Activated CD8-positive, alpha-beta T cell treated with anti-CD3 and anti-CD28 coated beads, Interleukin-2, amount 10 ng/mL, durations not matched to agents 7 days and 5 days (primary cell): ENCODE measurements around the gene TBCE. TPM values are rescaled to one million over a fixed set of nuclear protein-coding genes. Genes with fewer than 3 reads are reported as not detected.
"Not testable (repeated sequence)": the region's sequence is repeated elsewhere in the genome, so short reads cannot be mapped to it uniquely, and the experiment has no call there.

Experiments
- ATAC-seq: fragments of 150-1000 bp; cut with Tn5 transposase; one replicate; pipeline ENCODE4 v1.10.0; 2021; ENCODE audit warnings: moderate library complexity
- CTCF ChIA-PET: fragments of 350-600 bp; sonication (Branson Sonifier 250); formaldehyde crosslinking; loops from one replicate; lab custom pipeline; 2021; ENCODE audit warnings: antibody characterized with exemption; lab: Charles Lee
- POLR2A ChIA-PET: fragments of 350-600 bp; sonication (Branson Sonifier 250); formaldehyde crosslinking; loops from one replicate; lab custom pipeline; 2021; ENCODE audit warnings: antibody characterized with exemption; lab: Charles Lee
- DNase-seq: peaks from one replicate; pipeline ENCODE4 v3.0.0-alpha.2; 2020
- H3K27ac Mint-ChIP-seq: one replicate; pipeline ENCODE4 v1.8.0; 2021; ENCODE audit warnings: mild to moderate bottlenecking, mixed read lengths
- H3K27me3 Mint-ChIP-seq: one replicate; pipeline ENCODE4 v1.8.0; 2021; ENCODE audit warnings: low read depth, mixed read lengths
- H3K36me3 Mint-ChIP-seq: one replicate; pipeline ENCODE4 v1.8.0; 2021; ENCODE audit warnings: low read depth, mixed read lengths
- H3K4me1 Mint-ChIP-seq: one replicate; pipeline ENCODE4 v1.8.0; 2021; ENCODE audit warnings: low read depth, mixed read lengths
- H3K4me3 Mint-ChIP-seq: one replicate; pipeline ENCODE4 v1.8.0; 2021; ENCODE audit warnings: mild to moderate bottlenecking, mixed read lengths
- H3K9me3 Mint-ChIP-seq: one replicate; pipeline ENCODE4 v1.8.0; 2022; ENCODE audit warnings: mixed read lengths; ENCODE audit not compliant: insufficient read depth
- total RNA-seq, 2 experiments: library from RNA; stranded (reverse); gene quantifications; one replicate each; pipeline ENCODE4 v1.2.3, GENCODE V29; 2021

The TBCE gene
- total RNA-seq, 2 experiments from 2014 or later, result 28.1 to 31.9 TPM

GRCh38 chr1:235385633-235386032, 18.4 kb downstream of the TBCE start:
- H3K4me1 Mint-ChIP-seq, POLR2A ChIA-PET, ATAC-seq, H3K4me3 Mint-ChIP-seq, H3K27me3 Mint-ChIP-seq, H3K9me3 Mint-ChIP-seq, H3K27ac Mint-ChIP-seq, DNase-seq, CTCF ChIA-PET: not testable (repeated sequence)
- H3K36me3 Mint-ChIP-seq, result peaks cover 31% of the 10 kb centered on the region

DNA sequence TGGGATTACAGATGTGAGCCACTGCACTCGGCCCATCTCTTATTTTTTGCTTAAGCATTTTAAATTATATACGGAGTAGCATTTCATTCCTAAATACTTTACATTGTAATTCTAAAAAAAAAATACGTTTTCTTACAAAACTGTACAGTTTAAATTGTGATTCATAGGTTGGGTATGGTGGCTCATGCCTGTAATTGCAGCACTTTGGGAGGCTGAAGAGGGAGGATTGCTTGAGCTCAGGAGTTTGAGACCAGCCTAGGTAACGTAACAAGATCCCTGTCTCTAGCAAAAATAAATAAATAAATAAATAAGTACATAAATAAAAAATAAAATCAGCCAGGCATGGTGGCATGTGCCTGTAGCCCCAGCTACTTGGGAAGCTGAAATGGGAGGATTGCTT, 24.6 kb downstream of the TBCE start:
- no peak for DNase-seq
- CTCF ChIA-PET, result interaction anchor here (4.3 kb wide), 1 partner anchor 25 kb away, joined by 13 read pairs; no protein-coding TSS in a partner anchor

GRCh38 chr1:235397733-235398132, 30.5 kb downstream of the TBCE start:
- H3K4me1 Mint-ChIP-seq, result no peaks in the 10 kb centered on the region

More for the DNA sequence above, 24.6 kb downstream of the TBCE start:
- no peaks in the 10 kb centered on the region for H3K4me1 Mint-ChIP-seq
- H3K4me3 Mint-ChIP-seq, result no peak overlapping the region
- ATAC-seq, result no peak
- H3K9me3 Mint-ChIP-seq, result peaks cover 5% of the 10 kb centered on the region
- POLR2A ChIA-PET, result no interaction called here
- H3K27me3 Mint-ChIP-seq, result no peaks in the 10 kb centered on the region
- no peak overlapping the region for H3K27ac Mint-ChIP-seq
- peaks cover 11% of the 10 kb centered on the region for H3K36me3 Mint-ChIP-seq

GRCh38 chr1:235399661-235400060, 32.4 kb downstream of the TBCE start:
- ChIA-PET CTCF (interaction anchor here (1.9 kb wide), 1 partner anchor 16 kb away, joined by 9 read pairs; no protein-coding TSS in a partner anchor), POLR2A (no interaction called here)
- H3K4me1 Mint-ChIP-seq, result no peaks in the 10 kb centered on the region
- H3K9me3 Mint-ChIP-seq, result no peaks in the 10 kb centered on the region
- no peak for ATAC-seq
- H3K4me3 Mint-ChIP-seq, result no peak overlapping the region
- H3K27me3 Mint-ChIP-seq, result no peaks in the 10 kb centered on the region
- no peak for DNase-seq
- H3K27ac Mint-ChIP-seq, result no peak overlapping the region
- peaks cover 6% of the 10 kb centered on the region for H3K36me3 Mint-ChIP-seq

More at GRCh38 chr1:235397733-235398132, 30.5 kb downstream of the TBCE start:
- Mint-ChIP-seq H3K27me3 (no peaks in the 10 kb centered on the region), H3K4me3 (no peak overlapping the region), H3K36me3 (peaks cover 4% of the 10 kb centered on the region), H3K9me3 (no peaks in the 10 kb centered on the region), H3K27ac (no peak overlapping the region)
- POLR2A ChIA-PET, result no interaction called here
- CTCF ChIA-PET, result interaction anchor here (1.9 kb wide), 1 partner anchor 18 kb away, joined by 9 read pairs; no protein-coding TSS in a partner anchor
- no peak for ATAC-seq
- no peak for DNase-seq

GRCh38 chr1:235401251-235401650, 34.0 kb downstream of the TBCE start:
- Mint-ChIP-seq H3K27me3 (no peaks in the 10 kb centered on the region), H3K27ac (no peak overlapping the region), H3K4me1 (no peaks in the 10 kb centered on the region), H3K4me3 (no peak overlapping the region), H3K9me3 (no peaks in the 10 kb centered on the region), H3K36me3 (peaks cover 6% of the 10 kb centered on the region)
- DNase-seq, result no peak
- ChIA-PET POLR2A (no interaction called here), CTCF (no interaction called here)
- ATAC-seq, result no peak

GRCh38 chr1:235402457-235403200, 35.4 kb downstream of the TBCE start:
- no peak overlapping the region for H3K4me3 Mint-ChIP-seq
- CTCF ChIA-PET, result no interaction called here
- ATAC-seq (no peak), DNase-seq (no peak)
- H3K27ac Mint-ChIP-seq, result no peak overlapping the region
- H3K36me3 Mint-ChIP-seq, result peaks cover 6% of the 10 kb centered on the region
- H3K4me1 Mint-ChIP-seq, result no peaks in the 10 kb centered on the region
- POLR2A ChIA-PET, result interaction anchor here (0.6 kb wide), 1 partner anchor 204 kb away, joined by 3 read pairs; no protein-coding TSS in a partner anchor
- no peaks in the 10 kb centered on the region for H3K27me3 Mint-ChIP-seq
- no peaks in the 10 kb centered on the region for H3K9me3 Mint-ChIP-seq

DNA sequence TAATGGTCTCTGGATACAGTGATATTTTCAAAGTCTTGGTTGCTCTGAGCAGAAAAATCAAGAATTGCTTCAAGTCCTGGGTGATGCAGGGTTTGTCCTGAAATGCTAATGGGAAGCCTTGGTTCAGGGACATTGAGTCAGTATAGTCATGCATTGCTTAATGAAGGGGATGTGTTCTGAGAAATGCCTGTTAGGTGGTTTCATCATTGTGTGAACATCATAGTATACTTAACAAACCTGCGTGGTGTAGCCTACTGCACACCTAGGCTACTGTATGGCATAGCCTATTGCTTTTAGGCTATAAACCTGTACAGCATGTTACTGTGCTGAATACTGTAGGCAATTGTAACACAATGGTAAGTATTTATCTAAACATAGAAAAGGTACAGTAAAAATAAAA, 36.4 kb downstream of the TBCE start:
- no peak overlapping the region for H3K4me3 Mint-ChIP-seq
- ATAC-seq, result no peak

DNA sequence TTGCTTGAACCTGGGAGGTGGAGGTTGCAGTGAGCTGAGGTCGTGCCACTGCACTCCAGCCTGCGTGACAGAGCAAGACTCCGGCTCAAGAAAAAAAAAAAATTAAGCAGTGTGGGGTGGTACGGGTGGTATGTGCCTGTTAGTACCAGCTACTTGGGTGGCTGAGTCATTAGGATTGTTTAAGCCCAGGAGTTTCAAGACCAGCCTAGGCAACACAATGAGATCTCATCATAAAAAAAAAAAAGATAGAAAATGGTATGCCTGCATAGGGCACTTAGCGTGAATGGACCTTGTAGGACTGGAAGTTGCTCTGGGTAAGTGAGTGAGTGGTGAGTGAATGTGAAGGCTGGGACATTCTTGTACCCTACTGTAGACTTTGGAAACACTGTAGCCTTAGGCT, 37.0 kb downstream of the TBCE start:
- H3K9me3 Mint-ChIP-seq, result no peaks in the 10 kb centered on the region
- CTCF ChIA-PET, result interaction anchor here (5.5 kb wide), 1 partner anchor 12 kb away, joined by 26 read pairs; no protein-coding TSS in a partner anchor
- ATAC-seq (no peak), DNase-seq (no peak)
- H3K4me3 Mint-ChIP-seq, result no peak overlapping the region
- no peaks in the 10 kb centered on the region for H3K4me1 Mint-ChIP-seq
- POLR2A ChIA-PET, result no interaction called here
- H3K27me3 Mint-ChIP-seq, result no peaks in the 10 kb centered on the region
- no peak overlapping the region for H3K27ac Mint-ChIP-seq
- H3K36me3 Mint-ChIP-seq, result peaks cover 6% of the 10 kb centered on the region

More for the DNA sequence above, 36.4 kb downstream of the TBCE start:
- H3K4me1 Mint-ChIP-seq, result no peaks in the 10 kb centered on the region
- H3K36me3 Mint-ChIP-seq, result peaks cover 6% of the 10 kb centered on the region
- H3K9me3 Mint-ChIP-seq, result no peaks in the 10 kb centered on the region
- ChIA-PET POLR2A (interaction anchor here (0.6 kb wide), 1 partner anchor 203 kb away, joined by 3 read pairs; no protein-coding TSS in a partner anchor), CTCF (interaction anchor here (5.5 kb wide), 1 partner anchor 12 kb away, joined by 26 read pairs; no protein-coding TSS in a partner anchor)
- H3K27me3 Mint-ChIP-seq, result no peaks in the 10 kb centered on the region
- no peak for DNase-seq
- H3K27ac Mint-ChIP-seq, result no peak overlapping the region

DNA sequence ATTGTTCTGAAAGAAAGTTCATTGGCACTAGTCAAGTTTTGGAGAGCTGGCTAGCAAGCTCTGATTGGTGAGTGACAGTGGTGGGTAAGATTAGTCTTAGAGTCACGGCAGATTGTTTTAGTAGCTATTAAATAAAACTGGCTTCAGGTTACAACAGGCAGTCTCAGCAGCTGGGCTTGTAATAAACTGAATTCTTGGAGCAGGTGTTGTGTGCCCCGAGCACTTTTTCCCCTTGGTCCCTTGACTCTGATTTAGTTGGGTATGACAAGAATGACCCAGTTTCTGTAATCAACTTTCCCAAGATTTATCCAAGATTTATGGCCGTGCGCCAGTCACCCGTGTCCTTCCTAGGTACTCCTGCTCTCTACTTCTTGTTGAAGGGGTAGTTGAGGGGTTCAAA, 40.2 kb downstream of the TBCE start:
- DNase-seq, result no peak
- Mint-ChIP-seq H3K4me3 (no peak overlapping the region), H3K27me3 (no peaks in the 10 kb centered on the region), H3K9me3 (no peaks in the 10 kb centered on the region), H3K27ac (no peak overlapping the region), H3K36me3 (peaks cover 3% of the 10 kb centered on the region), H3K4me1 (peaks cover 5% of the 10 kb centered on the region)
- ATAC-seq, result no peak
- CTCF ChIA-PET, result interaction anchor here (1.4 to 5.5 kb wide), 2 partner anchors 9 to 323 kb away, joined by 3 to 26 read pairs; no protein-coding TSS in a partner anchor
- POLR2A ChIA-PET, result no interaction called here

DNA sequence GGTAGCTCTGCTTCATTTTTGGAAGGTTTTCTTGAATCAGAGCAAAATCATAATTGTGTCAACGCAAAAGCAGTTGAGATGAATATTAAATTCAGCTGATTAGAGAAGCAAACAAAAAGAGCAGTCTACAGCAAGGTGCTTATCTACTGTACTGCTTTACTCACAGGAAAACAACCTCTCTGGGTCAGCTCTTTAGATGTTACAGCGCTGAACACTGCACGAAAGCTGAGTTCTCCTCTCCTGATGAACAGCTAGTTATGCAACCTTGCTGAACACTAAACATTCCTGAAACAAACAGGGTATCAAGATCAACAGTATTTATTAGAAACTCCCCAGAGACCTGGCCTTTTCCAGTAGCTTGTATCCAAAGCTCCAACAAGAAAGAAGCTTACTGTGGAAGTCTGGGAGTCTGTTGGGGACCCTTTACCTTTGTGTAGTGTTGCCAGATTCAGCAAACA, 41.3 kb downstream of the TBCE start:
- Mint-ChIP-seq H3K4me3 (no peak overlapping the region), H3K27ac (no peak overlapping the region), H3K27me3 (no peaks in the 10 kb centered on the region), H3K9me3 (no peaks in the 10 kb centered on the region), H3K36me3 (peaks cover 2% of the 10 kb centered on the region), H3K4me1 (peaks cover 5% of the 10 kb centered on the region)
- DNase-seq (no peak), ATAC-seq (no peak)
- ChIA-PET POLR2A (no interaction called here), CTCF (interaction anchor here (1.4 to 5.5 kb wide), 2 partner anchors 7 to 325 kb away, joined by 3 to 26 read pairs; no protein-coding TSS in a partner anchor)

DNA sequence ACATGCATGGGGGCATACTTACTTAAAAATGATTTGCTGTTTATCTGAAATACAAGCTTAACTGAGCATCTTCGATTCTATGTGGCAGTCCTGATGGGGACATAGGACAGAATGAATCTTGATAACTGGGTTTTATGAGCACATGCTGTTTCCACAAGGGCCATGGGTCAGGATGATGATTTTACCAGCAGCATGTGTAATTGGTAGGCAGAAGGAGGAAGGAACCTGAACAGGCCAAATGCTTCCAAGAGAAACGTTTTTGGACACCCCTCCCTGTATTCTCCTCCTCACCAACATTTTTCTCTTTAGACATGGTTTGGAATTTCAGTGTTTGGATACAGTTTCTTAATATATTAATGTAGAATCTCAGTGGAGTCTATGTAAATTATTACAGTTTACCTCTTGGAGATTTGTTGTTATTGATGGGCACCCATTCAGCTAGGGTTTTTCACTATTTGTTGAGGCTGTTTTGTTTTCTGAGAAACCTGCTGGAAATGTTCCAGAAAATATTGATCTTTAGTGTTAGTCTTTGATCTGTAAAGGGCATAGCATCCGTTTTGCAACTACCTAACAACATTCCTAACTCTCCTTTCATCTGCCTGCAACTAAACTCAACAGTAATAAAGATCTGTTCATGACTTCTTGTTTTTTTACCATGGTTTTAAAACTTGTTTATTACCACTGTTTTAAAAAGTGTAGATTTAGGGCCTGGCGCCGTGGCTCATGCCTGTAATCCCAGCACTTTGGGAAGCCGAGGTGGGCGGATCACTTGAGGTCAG, 42.0 kb downstream of the TBCE start:
- ATAC-seq, result no peak
- Mint-ChIP-seq H3K9me3 (no peaks in the 10 kb centered on the region), H3K27ac (no peak overlapping the region), H3K4me3 (no peak overlapping the region), H3K27me3 (no peaks in the 10 kb centered on the region), H3K36me3 (peaks cover 2% of the 10 kb centered on the region), H3K4me1 (peaks cover 5% of the 10 kb centered on the region)
- DNase-seq, result no peak
- POLR2A ChIA-PET, result no interaction called here
- CTCF ChIA-PET, result interaction anchor here (5.5 kb wide), 1 partner anchor 7 kb away, joined by 26 read pairs; no protein-coding TSS in a partner anchor
